ENCODE measurements around the gene SUGP2.

Gene SUGP2

DNA sequence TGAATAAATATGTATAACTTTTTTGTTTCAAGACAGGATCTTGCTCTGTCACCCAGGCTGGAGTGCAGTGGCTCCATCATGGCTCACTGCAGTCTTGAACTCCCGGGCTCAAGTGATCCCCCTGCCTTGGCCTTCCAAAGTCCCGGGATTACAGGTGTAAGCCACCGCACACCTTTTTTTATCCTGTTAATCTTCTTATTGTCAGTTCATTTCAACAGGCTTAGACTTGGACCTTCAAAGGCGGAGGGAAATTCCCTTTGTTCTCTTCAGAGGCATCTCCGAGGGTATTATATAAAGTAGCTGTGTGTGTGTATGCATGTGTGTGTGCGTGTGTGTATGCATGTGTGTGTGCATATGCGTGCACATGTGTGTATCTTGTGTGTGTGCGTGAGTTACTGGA lies 35.0 kb downstream of the SUGP2 start:
- Mint-ChIP-seq H3K27ac (peak overlapping the region; percentile 55), H3K36me3 (ENCODE audit: low read depth) (peaks cover 40% of the 10 kb centered on the region), H3K27me3 (ENCODE audit: low read depth) (no peaks in the 10 kb centered on the region), H3K4me3 (no peak overlapping the region), H3K9me3 (no peaks in the 10 kb centered on the region), H3K4me1 (ENCODE audit: low read depth) (peaks cover 16% of the 10 kb centered on the region)

DNA sequence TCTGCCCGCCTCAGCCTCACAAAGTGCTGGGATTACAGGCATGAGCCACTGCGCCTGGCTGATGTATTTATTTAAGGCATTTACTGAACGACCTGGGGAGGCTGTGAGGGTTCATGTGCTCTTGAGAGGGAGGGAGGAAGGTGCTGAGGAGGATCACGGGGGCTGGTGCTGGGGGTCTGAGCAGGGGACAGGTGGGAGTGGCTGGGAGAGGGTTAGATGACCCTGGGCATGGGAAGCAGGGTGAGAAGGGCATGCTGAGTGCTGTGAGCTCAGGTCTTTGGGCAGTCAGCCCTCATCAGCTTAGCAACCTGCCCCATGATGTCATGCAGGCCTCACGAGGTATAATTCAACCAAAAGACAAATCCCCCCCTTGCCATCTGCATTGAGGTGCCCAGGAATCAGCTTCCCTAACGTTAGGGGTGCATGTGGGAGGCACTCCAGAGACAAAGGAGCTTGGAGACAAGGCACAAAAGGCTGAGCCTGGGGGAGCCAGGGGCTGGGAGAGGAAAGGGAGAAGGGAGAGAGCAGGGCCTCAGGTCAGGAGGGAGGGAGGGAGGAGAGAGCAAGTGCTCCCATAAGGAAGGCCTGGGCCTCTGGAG lies 36.4 kb downstream of the SUGP2 start:
- peaks cover 16% of the 10 kb centered on the region for H3K4me1 Mint-ChIP-seq (ENCODE audit: low read depth)
- H3K4me3 Mint-ChIP-seq, result no peak overlapping the region
- H3K9me3 Mint-ChIP-seq, result no peaks in the 10 kb centered on the region
- peaks cover 35% of the 10 kb centered on the region for H3K36me3 Mint-ChIP-seq (ENCODE audit: low read depth)
- no peaks in the 10 kb centered on the region for H3K27me3 Mint-ChIP-seq (ENCODE audit: low read depth)
- H3K27ac Mint-ChIP-seq, result no peak overlapping the region

DNA sequence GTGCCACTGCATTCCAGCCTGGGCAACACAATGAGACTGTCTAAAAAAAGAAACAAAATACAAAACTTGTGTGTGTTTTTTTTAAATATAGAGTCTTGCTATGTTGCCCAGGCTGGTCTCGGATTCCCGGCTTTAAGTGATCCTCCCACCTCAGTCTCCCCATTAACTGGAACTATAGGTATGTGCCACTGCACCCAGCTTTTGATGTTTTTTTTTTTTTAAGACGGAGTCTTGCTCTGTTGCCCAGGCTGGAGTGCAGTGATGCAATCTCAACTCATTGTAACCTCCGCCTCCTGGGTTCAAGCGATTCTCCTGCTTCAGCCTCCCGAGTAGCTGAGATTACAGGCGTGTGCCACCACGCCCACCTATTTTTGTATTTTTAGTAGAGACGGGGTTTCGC lies 37.0 kb downstream of the SUGP2 start:
- Mint-ChIP-seq H3K36me3 (ENCODE audit: low read depth) (peaks cover 31% of the 10 kb centered on the region), H3K4me1 (ENCODE audit: low read depth) (peaks cover 16% of the 10 kb centered on the region), H3K27ac (no peak overlapping the region), H3K4me3 (no peak overlapping the region), H3K9me3 (no peaks in the 10 kb centered on the region), H3K27me3 (ENCODE audit: low read depth) (no peaks in the 10 kb centered on the region)

DNA sequence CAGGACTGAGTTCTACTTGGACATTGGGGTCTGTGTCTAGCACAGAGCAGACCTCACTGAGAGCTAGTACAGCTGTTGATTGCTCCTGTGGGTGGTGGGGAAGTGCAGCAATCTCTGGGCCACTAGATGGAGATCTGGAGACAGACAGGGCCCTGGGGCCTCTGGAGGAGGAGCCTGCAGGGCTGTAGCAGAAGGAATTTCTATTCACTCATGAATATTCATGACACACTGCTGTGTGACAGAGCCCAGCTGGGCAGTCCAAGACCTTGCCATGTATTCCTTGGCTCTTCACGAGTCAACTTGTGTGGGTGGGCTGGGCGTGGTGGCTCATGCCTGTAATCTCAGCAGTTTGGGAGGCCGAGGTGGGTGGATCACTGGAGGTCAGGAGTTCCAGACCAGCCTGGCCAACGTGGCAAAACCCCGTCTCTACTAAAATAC lies 37.5 kb downstream of the SUGP2 start:
- no peak overlapping the region for H3K27ac Mint-ChIP-seq
- H3K9me3 Mint-ChIP-seq, result no peaks in the 10 kb centered on the region
- H3K27me3 Mint-ChIP-seq (ENCODE audit: low read depth), result no peaks in the 10 kb centered on the region
- peaks cover 16% of the 10 kb centered on the region for H3K4me1 Mint-ChIP-seq (ENCODE audit: low read depth)
- no peak overlapping the region for H3K4me3 Mint-ChIP-seq
- H3K36me3 Mint-ChIP-seq (ENCODE audit: low read depth), result peaks cover 34% of the 10 kb centered on the region

DNA sequence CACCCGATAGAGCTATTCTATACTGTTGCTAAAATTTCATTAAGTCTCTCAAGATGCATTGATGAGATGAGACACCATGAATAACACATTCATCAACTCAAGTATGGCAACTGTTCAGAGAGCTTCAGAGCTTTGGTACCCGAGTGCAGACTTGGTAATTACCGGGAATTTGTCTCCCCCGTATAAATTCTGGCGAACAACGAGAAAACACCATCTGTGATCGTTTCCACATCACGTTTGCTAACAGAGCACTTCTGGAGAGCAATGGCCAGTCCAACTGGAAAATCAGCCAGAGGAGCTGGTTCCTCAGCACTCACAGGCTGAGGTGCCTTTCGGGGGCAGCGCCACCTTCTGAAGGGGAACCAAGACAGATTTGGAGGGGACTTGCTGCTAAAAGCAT lies 40.2 kb downstream of the SUGP2 start:
- peaks cover 25% of the 10 kb centered on the region for H3K36me3 Mint-ChIP-seq (ENCODE audit: low read depth)
- H3K4me1 Mint-ChIP-seq (ENCODE audit: low read depth), result no peaks in the 10 kb centered on the region
- no peak overlapping the region for H3K4me3 Mint-ChIP-seq
- no peaks in the 10 kb centered on the region for H3K27me3 Mint-ChIP-seq (ENCODE audit: low read depth)
- H3K27ac Mint-ChIP-seq, result no peak overlapping the region
- no peaks in the 10 kb centered on the region for H3K9me3 Mint-ChIP-seq

DNA sequence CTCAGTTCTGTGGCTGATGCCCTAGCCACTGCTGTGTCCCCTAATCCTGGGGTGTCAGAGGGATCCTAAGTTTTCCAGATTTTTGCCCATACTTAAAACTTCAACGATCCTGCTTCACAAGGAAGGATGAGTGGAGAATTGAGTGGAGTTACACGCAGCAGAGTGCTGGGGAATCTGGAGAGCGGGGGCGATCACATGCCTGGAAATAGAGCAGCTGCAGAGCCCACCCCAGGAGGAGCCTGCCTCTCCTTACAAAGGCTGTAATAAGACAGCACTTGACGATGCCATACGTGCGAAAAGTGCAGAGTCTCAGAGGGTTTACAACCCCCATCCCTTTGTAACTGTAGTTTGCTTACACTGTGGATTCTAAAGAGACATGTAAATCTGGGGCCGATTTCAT lies 40.6 kb downstream of the SUGP2 start:
- Mint-ChIP-seq H3K27me3 (ENCODE audit: low read depth) (no peaks in the 10 kb centered on the region), H3K4me3 (no peak overlapping the region), H3K36me3 (ENCODE audit: low read depth) (peaks cover 25% of the 10 kb centered on the region), H3K9me3 (no peaks in the 10 kb centered on the region), H3K4me1 (ENCODE audit: low read depth) (no peaks in the 10 kb centered on the region), H3K27ac (no peak overlapping the region)

DNA sequence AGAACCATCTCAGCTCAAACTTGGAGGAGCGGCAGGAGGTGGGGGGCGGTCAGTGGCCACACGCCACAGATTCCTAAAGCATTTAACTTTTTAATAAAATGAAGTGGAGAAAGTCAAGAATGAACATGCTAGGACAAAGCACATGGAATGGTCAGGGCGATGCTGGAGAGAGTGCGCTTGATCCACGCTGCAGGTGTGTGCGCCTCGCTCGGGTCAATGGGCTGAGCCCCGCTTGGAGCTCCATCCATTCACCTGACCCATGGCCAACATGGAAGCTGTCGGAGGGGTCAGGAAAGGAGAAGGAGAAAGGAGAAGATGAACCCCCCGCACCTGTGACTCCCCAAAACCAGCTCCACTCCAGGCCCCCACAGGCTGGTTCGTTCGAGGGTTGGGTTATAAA lies 41.8 kb downstream of the SUGP2 start:
- H3K27ac Mint-ChIP-seq, result no peak overlapping the region
- H3K27me3 Mint-ChIP-seq (ENCODE audit: low read depth), result peaks cover 4% of the 10 kb centered on the region
- no peaks in the 10 kb centered on the region for H3K4me1 Mint-ChIP-seq (ENCODE audit: low read depth)
- no peaks in the 10 kb centered on the region for H3K9me3 Mint-ChIP-seq
- H3K36me3 Mint-ChIP-seq (ENCODE audit: low read depth), result peaks cover 22% of the 10 kb centered on the region
- H3K4me3 Mint-ChIP-seq, result no peak overlapping the region

DNA sequence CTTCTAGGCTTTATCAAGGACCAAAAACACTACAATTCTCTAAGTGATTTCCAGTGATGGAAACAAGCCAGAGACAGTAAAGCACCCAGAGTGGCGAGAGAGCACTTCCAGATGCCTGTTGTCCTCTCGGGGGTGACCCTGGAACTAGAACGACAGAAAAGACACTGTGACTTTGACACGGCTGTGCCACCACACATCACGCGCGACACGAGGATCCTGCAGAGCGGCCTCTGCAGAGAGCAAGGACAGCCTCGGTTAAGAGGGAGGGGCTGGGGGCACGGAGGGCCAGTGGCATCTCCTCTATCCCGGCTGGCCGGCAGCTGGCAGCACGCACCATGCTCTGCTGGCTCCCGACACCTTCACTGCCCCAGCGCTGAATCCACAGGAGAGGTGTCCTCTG lies 42.3 kb downstream of the SUGP2 start:
- Mint-ChIP-seq H3K9me3 (no peaks in the 10 kb centered on the region), H3K4me3 (no peak overlapping the region), H3K27me3 (ENCODE audit: low read depth) (peaks cover 9% of the 10 kb centered on the region), H3K36me3 (ENCODE audit: low read depth) (peaks cover 22% of the 10 kb centered on the region), H3K27ac (no peak overlapping the region), H3K4me1 (ENCODE audit: low read depth) (no peaks in the 10 kb centered on the region)

DNA sequence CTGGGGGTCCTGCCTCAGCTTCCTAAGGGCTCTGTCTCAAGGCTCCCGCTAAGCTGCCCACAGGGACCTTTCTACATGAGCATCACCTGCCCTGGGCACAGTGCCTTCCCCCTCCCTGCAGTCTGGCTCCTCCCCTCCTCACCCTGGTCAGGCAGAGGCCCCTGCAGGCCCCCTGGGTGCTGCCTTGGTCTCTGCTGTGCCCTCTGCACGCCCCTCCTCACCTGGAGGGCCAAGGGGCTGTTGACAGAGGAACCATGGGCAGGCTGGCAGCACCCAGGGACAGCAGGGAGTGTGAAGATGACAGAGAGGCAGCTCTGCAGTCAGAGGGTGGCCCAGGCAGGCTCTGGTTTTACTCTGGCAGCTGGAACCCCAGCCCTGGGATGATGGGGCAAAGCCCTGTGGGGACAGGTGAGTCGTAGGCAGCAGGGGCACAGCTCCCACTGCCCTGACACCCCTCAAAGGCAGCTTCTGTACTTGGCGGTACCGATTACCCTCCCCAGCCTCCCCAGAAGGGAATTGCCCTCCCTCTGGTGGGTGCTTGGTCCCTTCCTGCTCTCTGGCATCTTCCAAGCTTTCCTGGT lies 43.1 kb downstream of the SUGP2 start:
- Mint-ChIP-seq H3K27ac (no peak overlapping the region), H3K36me3 (ENCODE audit: low read depth) (peaks cover 20% of the 10 kb centered on the region), H3K4me1 (ENCODE audit: low read depth) (peaks cover 1% of the 10 kb centered on the region)

DNA sequence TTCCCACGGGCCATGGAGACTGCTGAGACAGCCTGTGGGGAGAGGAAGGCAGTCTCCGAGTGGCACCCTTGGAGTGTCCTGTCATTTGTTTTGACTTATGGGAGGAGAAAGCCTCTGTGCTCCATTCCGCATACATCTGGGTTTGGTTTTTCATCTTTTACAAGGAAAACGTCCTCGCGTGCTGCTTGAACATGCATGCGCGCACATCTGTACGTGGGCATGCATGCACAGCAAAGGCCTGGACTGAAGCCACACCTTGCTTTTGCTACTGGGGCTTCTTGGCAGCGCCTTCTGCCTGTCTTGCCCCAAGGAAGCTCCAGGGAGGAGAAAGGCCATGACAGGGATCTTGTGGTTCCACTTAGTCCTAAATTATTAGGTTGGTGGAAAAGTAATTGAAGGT lies 44.0 kb downstream of the SUGP2 start:
- H3K4me3 Mint-ChIP-seq, result no peak overlapping the region
- H3K27me3 Mint-ChIP-seq (ENCODE audit: low read depth), result peaks cover 23% of the 10 kb centered on the region
- H3K27ac Mint-ChIP-seq, result peak overlapping the region; percentile 36

More for the DNA sequence above, 43.1 kb downstream of the SUGP2 start:
- H3K27me3 Mint-ChIP-seq (ENCODE audit: low read depth), result peaks cover 15% of the 10 kb centered on the region
- no peaks in the 10 kb centered on the region for H3K9me3 Mint-ChIP-seq
- H3K4me3 Mint-ChIP-seq, result no peak overlapping the region

DNA sequence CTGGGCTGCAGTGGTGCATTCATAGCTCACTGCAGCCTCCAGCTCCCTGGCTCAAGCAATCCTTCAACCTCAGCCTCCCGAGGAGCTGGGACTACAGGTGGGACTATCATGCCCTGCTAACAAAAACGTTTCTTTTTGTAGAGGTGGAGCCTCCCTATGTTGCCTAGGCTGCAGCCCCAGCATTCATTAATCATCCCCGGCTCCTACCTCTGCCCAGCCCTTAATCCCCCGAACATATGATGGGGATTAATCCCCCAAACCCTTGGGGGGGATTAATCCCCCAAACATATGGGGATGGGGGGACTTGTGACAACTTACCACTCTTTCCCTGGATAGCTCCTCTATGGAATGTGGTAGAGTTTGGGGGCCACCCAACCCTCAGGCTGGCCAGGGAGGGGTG lies 45.9 kb downstream of the SUGP2 start:
- H3K4me1 Mint-ChIP-seq (ENCODE audit: low read depth), result peaks cover 1% of the 10 kb centered on the region
- H3K9me3 Mint-ChIP-seq, result no peaks in the 10 kb centered on the region
- no peak overlapping the region for H3K4me3 Mint-ChIP-seq
- H3K27ac Mint-ChIP-seq, result no peak overlapping the region
- H3K27me3 Mint-ChIP-seq (ENCODE audit: low read depth), result peaks cover 28% of the 10 kb centered on the region
- peaks cover 6% of the 10 kb centered on the region for H3K36me3 Mint-ChIP-seq (ENCODE audit: low read depth)

More for the DNA sequence above, 44.0 kb downstream of the SUGP2 start:
- Mint-ChIP-seq H3K9me3 (no peaks in the 10 kb centered on the region), H3K36me3 (ENCODE audit: low read depth) (peaks cover 19% of the 10 kb centered on the region), H3K4me1 (ENCODE audit: low read depth) (peaks cover 1% of the 10 kb centered on the region)

DNA sequence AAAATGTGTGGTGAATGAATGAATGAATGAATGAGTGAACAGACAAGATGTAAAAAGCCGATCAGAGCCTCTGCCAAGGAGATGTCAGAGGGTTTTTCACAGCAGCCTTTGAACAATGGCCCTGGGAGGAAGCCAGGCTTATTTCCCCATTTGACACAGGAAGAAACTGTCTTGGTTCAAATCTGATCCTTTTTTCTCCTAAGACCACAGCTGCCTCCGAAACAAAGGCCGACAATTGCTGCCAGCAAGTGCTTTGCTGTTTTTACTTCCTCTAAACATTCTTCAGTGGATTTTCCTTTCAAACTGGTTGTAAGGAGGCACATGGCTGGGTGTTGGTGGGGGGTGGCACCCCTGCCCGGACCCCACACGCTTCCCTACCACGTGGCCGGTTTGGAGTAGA lies 48.1 kb downstream of the SUGP2 start:
- no peaks in the 10 kb centered on the region for H3K9me3 Mint-ChIP-seq
- H3K4me3 Mint-ChIP-seq, result no peak overlapping the region
- peaks cover 28% of the 10 kb centered on the region for H3K27me3 Mint-ChIP-seq (ENCODE audit: low read depth)
- H3K27ac Mint-ChIP-seq, result no peak overlapping the region
- H3K36me3 Mint-ChIP-seq (ENCODE audit: low read depth), result no peaks in the 10 kb centered on the region
- H3K4me1 Mint-ChIP-seq (ENCODE audit: low read depth), result peaks cover 1% of the 10 kb centered on the region

DNA sequence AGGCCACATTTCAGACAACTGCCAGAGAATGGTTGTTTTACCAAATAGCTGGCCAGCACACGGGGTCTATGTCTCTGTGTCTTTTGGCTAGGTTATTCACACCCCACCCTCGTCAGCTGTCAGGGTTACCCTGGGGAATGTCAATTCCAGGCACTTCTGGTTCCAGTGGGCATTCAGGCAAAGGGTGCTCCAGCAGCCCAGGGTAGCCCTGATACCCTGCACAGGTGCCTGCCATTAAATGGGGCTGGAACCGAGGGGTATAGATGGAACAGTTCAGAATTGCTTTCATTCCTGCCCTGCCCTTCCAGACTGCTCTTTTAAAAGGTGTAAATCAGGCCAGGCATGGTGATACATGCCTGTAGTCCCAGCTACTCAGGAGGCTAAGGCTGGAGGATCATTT lies 49.1 kb downstream of the SUGP2 start:
- peaks cover 28% of the 10 kb centered on the region for H3K27me3 Mint-ChIP-seq (ENCODE audit: low read depth)
- no peak overlapping the region for H3K4me3 Mint-ChIP-seq
- H3K4me1 Mint-ChIP-seq (ENCODE audit: low read depth), result peaks cover 1% of the 10 kb centered on the region
- no peak overlapping the region for H3K27ac Mint-ChIP-seq
- no peaks in the 10 kb centered on the region for H3K36me3 Mint-ChIP-seq (ENCODE audit: low read depth)
- H3K9me3 Mint-ChIP-seq, result no peaks in the 10 kb centered on the region

DNA sequence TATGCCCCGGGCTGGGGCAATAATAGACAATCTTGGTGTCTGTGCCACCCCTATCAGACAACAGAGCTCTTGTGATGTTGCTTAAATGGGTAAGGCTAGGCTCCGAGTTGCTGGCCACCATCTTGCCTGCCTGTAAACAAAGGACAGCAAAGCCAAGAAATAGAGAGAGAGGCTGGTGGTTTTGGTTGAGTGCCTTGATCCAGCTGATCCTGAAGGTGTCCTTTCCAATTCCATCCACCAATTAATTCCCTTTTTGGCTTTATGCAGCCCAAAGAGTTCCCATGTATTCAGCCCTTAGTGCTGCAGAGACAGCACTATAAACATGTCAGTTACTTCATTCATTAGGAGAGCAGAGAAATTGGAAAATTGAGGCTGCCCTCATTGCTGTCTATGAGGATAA lies 50.6 kb downstream of the SUGP2 start:
- Mint-ChIP-seq H3K4me3 (no peak overlapping the region), H3K27ac (no peak overlapping the region), H3K27me3 (ENCODE audit: low read depth) (peaks cover 28% of the 10 kb centered on the region), H3K4me1 (ENCODE audit: low read depth) (peaks cover 1% of the 10 kb centered on the region), H3K9me3 (no peaks in the 10 kb centered on the region), H3K36me3 (ENCODE audit: low read depth) (no peaks in the 10 kb centered on the region)

DNA sequence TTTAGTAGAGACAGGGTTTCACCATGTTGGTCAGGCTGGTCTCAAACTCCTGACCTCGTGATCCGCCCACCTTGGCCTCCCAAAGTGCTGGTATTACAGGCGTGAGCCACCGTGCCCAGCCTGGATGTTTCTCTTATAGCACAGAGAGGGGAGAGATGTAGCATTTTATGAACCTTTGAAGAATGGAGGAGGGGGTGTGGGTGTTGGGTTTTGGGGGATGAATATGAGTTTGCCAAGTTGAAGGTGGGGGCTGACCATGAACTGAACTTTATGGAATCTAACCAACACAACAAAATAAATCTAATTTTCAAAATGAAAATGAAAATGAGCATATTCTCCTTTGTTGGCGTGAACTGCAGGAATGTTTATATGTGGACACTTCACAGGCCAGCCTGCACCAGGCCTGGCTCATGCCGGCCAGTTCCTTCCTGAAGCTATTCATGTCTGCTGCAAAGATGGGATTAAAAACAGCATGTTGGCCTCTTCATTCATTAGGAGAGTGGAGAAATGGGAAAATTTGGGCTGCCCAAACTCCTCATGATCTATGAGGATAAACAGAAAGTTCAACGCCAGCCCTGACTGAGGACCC lies 52.8 kb downstream of the SUGP2 start:
- Mint-ChIP-seq H3K27me3 (ENCODE audit: low read depth) (peaks cover 16% of the 10 kb centered on the region), H3K36me3 (ENCODE audit: low read depth) (no peaks in the 10 kb centered on the region), H3K4me1 (ENCODE audit: low read depth) (peaks cover 1% of the 10 kb centered on the region), H3K9me3 (no peaks in the 10 kb centered on the region), H3K4me3 (no peak overlapping the region), H3K27ac (no peak overlapping the region)
